Neural cell (in vitro differentiated cells): ENCODE measurements around the gene ME1.

Source experiments
- EP300 ChIP-seq: fragments of 450-650 bp; conservative IDR thresholded peaks from 2 replicates; pipeline ENCODE4 v1.6.1; 2014; ENCODE audit warnings: antibody characterized with exemption, mild to moderate bottlenecking, moderate library complexity; ENCODE audit not compliant: poor library complexity, severe bottlenecking
- EZH2 ChIP-seq: fragments of 200-600, 300-800 bp; shearing (Covaris generic), sonication (generic); IDR thresholded peaks from 2 replicates; pipeline ENCODE4 v1.6.1; 2014; ENCODE audit warnings: antibody characterized with exemption, low read length, borderline replicate concordance, mild to moderate bottlenecking; ENCODE audit not compliant: insufficient read depth, poor library complexity, severe bottlenecking
- POLR2AphosphoS5 ChIP-seq: IDR thresholded peaks from 2 replicates; pipeline ENCODE4 v1.6.1; 2012
- RAD21 ChIP-seq: fragments of 450-650 bp; conservative IDR thresholded peaks from 2 replicates; pipeline ENCODE4 v1.6.1; 2014; ENCODE audit warnings: antibody characterized with exemption, mild to moderate bottlenecking, moderate library complexity
- TF ChIP-seq, protein P1 (sequence below): fragments of 450-650 bp; IDR thresholded peaks from 2 replicates; pipeline ENCODE4 v1.5.1; 2014; ENCODE audit warnings: antibody characterized with exemption, mild to moderate bottlenecking, moderate library complexity; ENCODE audit not compliant: poor library complexity, severe bottlenecking
- TF ChIP-seq, protein P2 (sequence below): IDR thresholded peaks from 2 replicates; pipeline ENCODE4 v1.6.1; 2012; ENCODE audit warnings: borderline replicate concordance

DNA sequence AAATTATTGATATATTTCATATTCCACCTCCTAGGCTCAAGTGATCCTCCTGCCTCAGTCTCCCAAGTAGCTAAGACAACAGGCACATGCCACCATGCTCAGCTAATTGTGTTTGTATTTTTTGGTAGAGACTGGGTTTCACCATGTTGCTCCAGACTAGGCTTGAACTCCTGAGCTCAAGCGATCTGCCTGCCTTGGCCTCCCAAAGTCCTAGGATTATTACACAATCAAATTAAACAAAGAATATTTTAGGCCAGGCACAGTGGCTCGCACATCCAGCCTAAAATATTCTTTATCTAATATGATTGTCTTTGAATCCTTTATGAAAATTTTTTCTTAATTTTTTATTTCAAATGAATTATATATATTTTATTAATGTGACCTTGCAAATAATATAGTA is 17.8 kb downstream of the ME1 start:
- no peak for TF ChIP-seq RAD21
- TF ChIP-seq EZH2: no peak
- TF ChIP-seq, protein P1, sequence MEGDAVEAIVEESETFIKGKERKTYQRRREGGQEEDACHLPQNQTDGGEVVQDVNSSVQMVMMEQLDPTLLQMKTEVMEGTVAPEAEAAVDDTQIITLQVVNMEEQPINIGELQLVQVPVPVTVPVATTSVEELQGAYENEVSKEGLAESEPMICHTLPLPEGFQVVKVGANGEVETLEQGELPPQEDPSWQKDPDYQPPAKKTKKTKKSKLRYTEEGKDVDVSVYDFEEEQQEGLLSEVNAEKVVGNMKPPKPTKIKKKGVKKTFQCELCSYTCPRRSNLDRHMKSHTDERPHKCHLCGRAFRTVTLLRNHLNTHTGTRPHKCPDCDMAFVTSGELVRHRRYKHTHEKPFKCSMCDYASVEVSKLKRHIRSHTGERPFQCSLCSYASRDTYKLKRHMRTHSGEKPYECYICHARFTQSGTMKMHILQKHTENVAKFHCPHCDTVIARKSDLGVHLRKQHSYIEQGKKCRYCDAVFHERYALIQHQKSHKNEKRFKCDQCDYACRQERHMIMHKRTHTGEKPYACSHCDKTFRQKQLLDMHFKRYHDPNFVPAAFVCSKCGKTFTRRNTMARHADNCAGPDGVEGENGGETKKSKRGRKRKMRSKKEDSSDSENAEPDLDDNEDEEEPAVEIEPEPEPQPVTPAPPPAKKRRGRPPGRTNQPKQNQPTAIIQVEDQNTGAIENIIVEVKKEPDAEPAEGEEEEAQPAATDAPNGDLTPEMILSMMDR: no peak
- no peak for TF ChIP-seq POLR2AphosphoS5
- TF ChIP-seq, protein P2, sequence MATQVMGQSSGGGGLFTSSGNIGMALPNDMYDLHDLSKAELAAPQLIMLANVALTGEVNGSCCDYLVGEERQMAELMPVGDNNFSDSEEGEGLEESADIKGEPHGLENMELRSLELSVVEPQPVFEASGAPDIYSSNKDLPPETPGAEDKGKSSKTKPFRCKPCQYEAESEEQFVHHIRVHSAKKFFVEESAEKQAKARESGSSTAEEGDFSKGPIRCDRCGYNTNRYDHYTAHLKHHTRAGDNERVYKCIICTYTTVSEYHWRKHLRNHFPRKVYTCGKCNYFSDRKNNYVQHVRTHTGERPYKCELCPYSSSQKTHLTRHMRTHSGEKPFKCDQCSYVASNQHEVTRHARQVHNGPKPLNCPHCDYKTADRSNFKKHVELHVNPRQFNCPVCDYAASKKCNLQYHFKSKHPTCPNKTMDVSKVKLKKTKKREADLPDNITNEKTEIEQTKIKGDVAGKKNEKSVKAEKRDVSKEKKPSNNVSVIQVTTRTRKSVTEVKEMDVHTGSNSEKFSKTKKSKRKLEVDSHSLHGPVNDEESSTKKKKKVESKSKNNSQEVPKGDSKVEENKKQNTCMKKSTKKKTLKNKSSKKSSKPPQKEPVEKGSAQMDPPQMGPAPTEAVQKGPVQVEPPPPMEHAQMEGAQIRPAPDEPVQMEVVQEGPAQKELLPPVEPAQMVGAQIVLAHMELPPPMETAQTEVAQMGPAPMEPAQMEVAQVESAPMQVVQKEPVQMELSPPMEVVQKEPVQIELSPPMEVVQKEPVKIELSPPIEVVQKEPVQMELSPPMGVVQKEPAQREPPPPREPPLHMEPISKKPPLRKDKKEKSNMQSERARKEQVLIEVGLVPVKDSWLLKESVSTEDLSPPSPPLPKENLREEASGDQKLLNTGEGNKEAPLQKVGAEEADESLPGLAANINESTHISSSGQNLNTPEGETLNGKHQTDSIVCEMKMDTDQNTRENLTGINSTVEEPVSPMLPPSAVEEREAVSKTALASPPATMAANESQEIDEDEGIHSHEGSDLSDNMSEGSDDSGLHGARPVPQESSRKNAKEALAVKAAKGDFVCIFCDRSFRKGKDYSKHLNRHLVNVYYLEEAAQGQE: no peak
- no peak for TF ChIP-seq EP300
